Urinary bladder (tissue), 4 donors: Measurements from ENCODE around the gene PTAFR. TPM values are rescaled to one million over a fixed set of nuclear protein-coding genes. Genes with fewer than 3 reads are reported as not detected.

Experiments
- DNase-seq: peaks from one replicate; pipeline ENCODE4 v3.0.0-alpha.2; 2015; ENCODE audit errors: extremely low spot score
- H3K27ac ChIP-seq: one replicate; pipeline ENCODE4 v1.5.1; 2013; ENCODE audit warnings: low read depth, mild to moderate bottlenecking, moderate library complexity
- H3K36me3 ChIP-seq: one replicate; pipeline ENCODE4 v1.6.1; 2013; ENCODE audit warnings: mild to moderate bottlenecking, moderate library complexity; ENCODE audit not compliant: insufficient read depth
- H3K4me1 ChIP-seq: one replicate; pipeline ENCODE4 v1.6.1; 2013; ENCODE audit warnings: mild to moderate bottlenecking, moderate library complexity; ENCODE audit not compliant: insufficient read depth
- H3K4me3 ChIP-seq: one replicate; pipeline ENCODE4 v1.5.1; 2013; ENCODE audit warnings: low read depth, low read length
- WGBS: extraction: QIAGEN DNeasy Blood & Tissue Kit; methylation state at CpG from one replicate; pipeline ENCODE4 v1.1.7; 2013; 5-methylcytosine and 5-hydroxymethylcytosine counted together
- polyA plus RNA-seq: library from polyadenylated mRNA; stranded (reverse); fragments of 200-250 nt; gene quantifications from one replicate; pipeline ENCODE4 v1.2.3, GENCODE V29; 2013
- total RNA-seq: library from RNA; depleted of rRNA; stranded (reverse); fragments of >200 nt; gene quantifications from one replicate; pipeline ENCODE4 v1.2.3, GENCODE V29; 2014
- donor health status: healthy with polysubstance abuse.
- donor health status: healthy.

The PTAFR gene
- total and polyA plus RNA-seq, 2 donors: 3.0 to 5.3 TPM

- Histone ChIP-seq H3K4me1 (no peaks in the 10 kb centered on the region), H3K4me3 (no peak overlapping the region), H3K36me3 (no peaks in the 10 kb centered on the region), H3K27ac (no peak overlapping the region)
- DNase-seq: no peak
- WGBS: 73% methylated on average over 8 of the region's 8 CpGs
Observed at GRCh38 chr1:28193701-28194161, 17.2 kb upstream of the PTAFR start.

- whole genome bisulfite sequencing: 71% methylated on average over 12 of the region's 12 CpGs
- Histone ChIP-seq H3K4me3 (no peak overlapping the region), H3K36me3 (no peaks in the 10 kb centered on the region), H3K27ac (no peak overlapping the region), H3K4me1 (no peaks in the 10 kb centered on the region)
- DNase-seq: no peak
Observed at GRCh38 chr1:28190996-28191645, 14.6 kb upstream of the PTAFR start.

- Histone ChIP-seq H3K4me3 (no peak overlapping the region), H3K36me3 (no peaks in the 10 kb centered on the region), H3K4me1 (no peaks in the 10 kb centered on the region), H3K27ac (no peak overlapping the region)
- DNase-seq: no peak
- 72% methylated on average over 3 of the region's 3 CpGs for WGBS
Observed at GRCh38 chr1:28190337-28190979, 14.0 kb upstream of the PTAFR start.

- no peak for DNase-seq
- no peaks in the 10 kb centered on the region for H3K4me1 ChIP-seq
- no peaks in the 10 kb centered on the region for H3K36me3 ChIP-seq
- H3K27ac ChIP-seq: no peak overlapping the region
- H3K4me3 ChIP-seq: no peak overlapping the region
- WGBS: 91% methylated on average over 1 of the region's 1 CpG
Observed at GRCh38 chr1:28185071-28185470, 8.6 kb upstream of the PTAFR start.

GRCh38 chr1:28180306-28181305 lies 4.1 kb upstream of the PTAFR start:
- 71% methylated on average over 12 of the region's 12 CpGs for WGBS
- Histone ChIP-seq H3K4me3 (no peak overlapping the region), H3K27ac (no peak overlapping the region), H3K4me1 (no peaks in the 10 kb centered on the region), H3K36me3 (no peaks in the 10 kb centered on the region)
- DNase-seq: no peak

- H3K36me3 ChIP-seq: no peaks in the 10 kb centered on the region
- H3K27ac ChIP-seq: no peak overlapping the region
- H3K4me1 ChIP-seq: no peaks in the 10 kb centered on the region
- no peak overlapping the region for H3K4me3 ChIP-seq
- no peak for DNase-seq
- WGBS: 96% methylated on average over 15 of the region's 15 CpGs
Observed at GRCh38 chr1:28178690-28179485, 2.4 kb upstream of the PTAFR start.

- WGBS: 69% methylated on average over 8 of the region's 8 CpGs
- Histone ChIP-seq H3K27ac (no peak overlapping the region), H3K36me3 (no peaks in the 10 kb centered on the region), H3K4me1 (peaks cover 2% of the 10 kb centered on the region), H3K4me3 (no peak overlapping the region)
- DNase-seq: no peak
Observed at GRCh38 chr1:28175955-28176485, 470 bp downstream of the PTAFR start.

- peaks cover 2% of the 10 kb centered on the region for H3K4me1 ChIP-seq
- H3K27ac ChIP-seq: no peak overlapping the region
- DNase-seq: no peak
- H3K4me3 ChIP-seq: no peak overlapping the region
- no peaks in the 10 kb centered on the region for H3K36me3 ChIP-seq
- 52% methylated on average over 5 of the region's 5 CpGs for WGBS
Observed at GRCh38 chr1:28173980-28174297, 2.6 kb downstream of the PTAFR start.

GRCh38 chr1:28173151-28173979 lies 3.1 kb downstream of the PTAFR start:
- Histone ChIP-seq H3K4me1 (peaks cover 2% of the 10 kb centered on the region), H3K4me3 (no peak overlapping the region), H3K27ac (no peak overlapping the region), H3K36me3 (no peaks in the 10 kb centered on the region)
- 48% methylated on average over 11 of the region's 11 CpGs for WGBS
- no peak for DNase-seq

GRCh38 chr1:28172713-28173150 lies 3.8 kb downstream of the PTAFR start:
- Histone ChIP-seq H3K27ac (no peak overlapping the region), H3K4me1 (peaks cover 2% of the 10 kb centered on the region), H3K36me3 (no peaks in the 10 kb centered on the region), H3K4me3 (no peak overlapping the region)
- no peak for DNase-seq
- WGBS: 15% methylated on average over 8 of the region's 8 CpGs

GRCh38 chr1:28171246-28171645 lies 5.2 kb downstream of the PTAFR start:
- Histone ChIP-seq H3K36me3 (no peaks in the 10 kb centered on the region), H3K4me3 (no peak overlapping the region), H3K27ac (no peak overlapping the region), H3K4me1 (peaks cover 2% of the 10 kb centered on the region)
- DNase-seq: no peak
- WGBS: 86% methylated on average over 7 of the region's 7 CpGs

- H3K4me1 ChIP-seq: peaks cover 2% of the 10 kb centered on the region
- WGBS: 91% methylated on average over 2 of the region's 2 CpGs
- H3K36me3 ChIP-seq: no peaks in the 10 kb centered on the region
- H3K4me3 ChIP-seq: no peak overlapping the region
- no peak overlapping the region for H3K27ac ChIP-seq
- no peak for DNase-seq
Observed at GRCh38 chr1:28170001-28170596, 6.4 kb downstream of the PTAFR start.
